Amniotic stem cell (primary cell): ENCODE measurements around the gene IGF1R.

ENCODE experiments used
- DNase-seq: peaks from one replicate; lab custom pipeline; 2025; lab: John Stamatoyannopoulos, UW

Gene IGF1R

GRCh38 chr15:98775498-98776230, 127.3 kb downstream of the IGF1R start:
- DNase-seq: no peak

DNA sequence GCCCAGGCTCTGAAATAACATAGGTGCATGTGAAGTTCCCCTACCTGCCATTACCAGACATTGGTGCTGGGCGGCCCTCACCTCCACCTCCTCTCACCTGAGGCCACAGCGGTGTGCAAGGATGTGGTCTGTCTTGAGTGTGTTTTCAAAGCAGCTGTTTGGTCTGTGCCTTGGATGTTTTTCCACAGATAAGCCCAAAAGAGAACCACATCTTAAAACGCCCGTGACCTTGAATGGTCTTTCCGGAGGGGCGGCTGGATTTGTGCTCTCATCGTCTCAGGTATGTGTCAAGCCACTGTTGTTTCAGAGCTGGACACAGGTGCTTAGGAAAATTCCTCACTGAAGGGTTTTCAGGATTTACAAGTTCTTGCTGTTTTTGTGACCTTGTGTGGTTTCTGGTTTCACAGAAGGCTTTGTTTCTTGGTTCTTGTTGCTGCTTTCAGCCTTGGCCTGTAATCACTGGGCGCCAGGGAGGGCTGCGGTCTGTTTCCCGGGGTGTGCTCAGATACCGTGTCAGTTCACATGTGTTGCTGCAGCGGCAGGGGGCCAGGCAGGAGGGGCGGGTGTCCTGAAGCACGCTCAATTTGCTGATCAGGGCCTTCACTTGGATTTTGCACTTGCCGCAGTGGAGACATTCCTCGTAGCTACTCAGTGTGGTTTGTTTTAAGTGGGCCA, 128.4 kb downstream of the IGF1R start:
- no peak for DNase-seq

GRCh38 chr15:98777426-98777825, 129.1 kb downstream of the IGF1R start:
- DNase-seq: no peak

DNA sequence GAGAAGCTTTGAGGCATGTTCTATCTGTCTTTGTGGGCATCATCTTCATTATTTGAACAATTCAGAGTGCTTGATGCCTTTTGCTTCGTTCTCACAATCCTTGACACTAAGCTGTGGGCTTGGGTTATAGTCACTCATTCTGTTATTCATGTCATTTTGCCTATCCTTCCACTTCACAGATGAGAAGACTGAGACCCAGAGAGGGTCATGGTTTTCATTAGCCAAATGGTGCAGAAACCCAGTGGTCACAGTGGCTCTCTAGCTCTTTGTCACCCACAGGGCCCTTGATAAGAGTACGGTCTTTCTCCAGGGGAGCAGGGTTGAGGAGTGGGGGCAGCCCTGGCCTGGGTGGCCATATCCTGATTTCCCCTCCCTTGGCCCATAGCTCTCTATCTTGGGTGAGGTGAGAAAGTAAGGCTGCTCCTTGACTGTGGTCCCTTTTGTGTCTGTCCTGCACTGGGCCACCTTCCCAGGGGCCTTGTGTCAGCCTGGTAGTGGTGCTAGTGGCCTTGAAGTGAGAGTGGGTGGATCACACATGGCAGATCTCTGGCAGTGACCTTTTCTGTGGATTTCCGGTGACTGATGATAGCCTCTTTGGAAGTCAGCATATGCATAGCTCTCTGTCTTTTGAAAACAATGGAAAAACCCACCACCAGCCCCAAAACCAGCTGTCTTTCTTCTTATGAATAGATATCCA, 130.1 kb downstream of the IGF1R start:
- DNase-seq: no peak

- DNase-seq: no peak
Measured at GRCh38 chr15:98778960-98779359, 130.6 kb downstream of the IGF1R start.

DNA sequence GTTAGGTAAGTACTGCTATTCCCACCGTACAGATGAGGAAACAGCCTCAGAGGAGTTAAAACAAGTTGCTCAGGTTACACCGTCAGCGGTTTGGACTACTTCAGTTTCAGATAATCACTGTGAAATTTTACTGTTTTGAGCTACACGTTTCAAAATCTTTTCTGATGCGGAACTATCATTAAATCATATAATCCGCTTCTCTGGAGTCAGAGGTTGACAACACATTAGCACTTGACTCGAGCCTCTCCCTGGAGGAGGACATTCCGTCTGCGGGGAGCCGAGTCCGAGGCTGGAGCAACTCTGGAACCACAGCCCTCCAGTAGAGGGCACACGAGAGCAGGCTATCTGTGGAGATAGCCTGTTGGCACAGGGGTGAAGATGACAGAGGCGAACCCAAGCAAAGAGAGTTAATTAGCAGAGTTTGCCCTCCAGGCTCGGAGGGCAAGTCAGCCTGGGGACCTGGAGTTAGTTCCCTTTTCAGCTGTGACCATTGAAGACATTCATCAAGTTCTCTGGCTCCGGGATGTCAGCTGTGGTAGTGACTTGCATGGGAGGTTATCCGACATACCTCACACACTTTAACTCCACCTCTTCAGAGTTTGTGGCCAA, 131.2 kb downstream of the IGF1R start:
- DNase-seq: peak; percentile 29

DNA sequence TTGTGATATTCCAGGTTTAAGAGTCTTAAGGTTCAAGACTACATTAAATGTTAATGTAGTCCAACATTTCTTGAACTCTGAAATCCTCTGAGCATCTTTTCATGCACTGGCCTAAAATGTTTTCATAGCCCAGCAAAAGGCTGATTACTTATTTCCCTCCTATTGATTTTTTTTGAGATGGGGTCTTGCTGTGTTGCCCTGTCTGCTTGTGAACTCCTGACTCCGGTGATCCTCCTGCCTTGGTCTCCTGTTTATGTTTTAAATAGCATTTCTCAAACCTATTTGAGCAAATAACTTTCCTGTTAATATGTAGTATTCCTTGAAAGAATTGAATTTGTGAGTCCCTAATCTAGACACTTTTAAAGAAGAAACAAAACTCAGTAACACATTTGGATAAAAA, 133.5 kb downstream of the IGF1R start:
- no peak for DNase-seq

- no peak for DNase-seq
Measured at GRCh38 chr15:98782801-98783200, 134.5 kb downstream of the IGF1R start.

- no peak for DNase-seq
Measured at GRCh38 chr15:98785431-98785806, 137.1 kb downstream of the IGF1R start.

DNA sequence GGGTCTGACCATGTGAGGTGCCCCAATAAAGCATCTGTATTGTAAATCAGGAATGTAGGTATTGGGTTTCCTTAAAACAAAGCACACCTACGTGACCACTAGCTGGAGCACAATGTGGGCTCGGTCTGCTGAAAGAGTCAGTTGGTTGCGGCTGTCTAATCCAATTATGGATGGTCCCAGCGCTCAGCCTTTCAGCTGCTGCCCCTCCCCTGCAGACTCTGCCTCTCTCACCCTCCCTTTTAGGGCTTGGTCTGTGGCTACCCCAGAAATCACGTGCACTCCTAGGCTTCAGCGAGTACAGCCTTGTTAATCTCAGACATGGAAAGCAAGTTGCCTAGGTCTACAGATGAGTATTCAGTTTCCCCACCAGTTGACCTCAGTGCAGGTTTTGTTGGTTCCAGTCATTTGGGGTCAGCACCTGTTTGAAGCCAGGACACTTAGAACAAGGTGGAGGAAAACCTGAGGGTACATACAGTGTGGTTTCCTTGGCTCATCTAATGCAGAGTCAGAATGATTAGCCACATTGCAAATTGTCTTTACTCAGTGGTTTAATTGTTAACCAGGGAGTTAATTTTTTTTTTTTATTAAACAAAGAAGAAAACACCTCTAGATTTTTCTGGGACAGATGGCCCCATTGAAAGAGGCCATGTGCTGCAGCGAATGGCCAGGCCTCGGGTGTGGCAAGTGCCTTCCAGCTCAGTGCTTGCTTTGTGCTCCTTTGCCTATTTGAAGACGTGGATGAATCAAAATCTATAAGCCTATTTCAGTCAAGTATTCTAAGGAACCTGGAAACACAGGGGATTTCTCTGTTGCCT, 137.7 kb downstream of the IGF1R start:
- DNase-seq: no peak

GRCh38 chr15:98786717-98787116, 138.4 kb downstream of the IGF1R start:
- DNase-seq: no peak

GRCh38 chr15:98787194-98787593, 138.9 kb downstream of the IGF1R start:
- DNase-seq: no peak

GRCh38 chr15:98787936-98788757, 139.8 kb downstream of the IGF1R start:
- no peak for DNase-seq

DNA sequence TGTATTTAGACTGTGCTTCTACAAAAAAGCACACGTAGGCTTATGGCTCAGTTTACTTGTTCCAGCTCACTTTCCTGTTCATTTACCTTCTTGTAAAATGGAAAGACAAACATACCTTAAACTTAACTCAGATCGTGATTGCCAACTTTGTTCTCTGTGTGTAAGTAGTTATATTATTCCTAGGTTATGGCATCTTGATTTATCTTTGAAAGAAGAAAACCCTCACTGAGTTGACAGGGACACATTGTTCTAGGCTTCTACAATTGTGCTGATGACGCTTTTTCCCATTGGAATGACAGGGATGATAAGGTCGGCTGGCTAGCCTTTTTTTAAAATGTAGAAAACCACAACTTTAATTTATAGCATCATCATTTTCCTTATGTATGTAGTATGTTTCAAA, 140.7 kb downstream of the IGF1R start:
- DNase-seq: no peak

DNA sequence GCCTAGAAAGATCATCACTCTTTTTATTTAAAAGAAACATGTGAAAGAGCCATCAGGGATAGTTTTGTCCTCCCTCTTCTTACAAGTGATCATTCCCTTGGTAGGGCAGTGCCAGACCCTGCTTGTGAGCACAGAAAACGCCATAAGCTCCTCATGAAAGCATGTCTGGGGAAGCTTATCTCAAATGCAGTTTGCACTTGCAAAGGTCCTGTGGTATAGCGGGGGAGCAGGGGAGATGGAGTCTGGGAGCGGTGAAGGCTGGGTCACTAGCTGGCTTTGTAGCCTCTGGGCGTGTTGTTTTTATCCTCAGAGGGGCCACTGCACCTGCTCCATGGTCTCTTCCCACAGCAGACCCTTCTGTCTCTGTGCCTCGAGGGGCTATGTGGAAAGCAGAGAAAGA, 141.9 kb downstream of the IGF1R start:
- DNase-seq: no peak

- DNase-seq: no peak
Measured at GRCh38 chr15:98791046-98791701, 142.8 kb downstream of the IGF1R start.

DNA sequence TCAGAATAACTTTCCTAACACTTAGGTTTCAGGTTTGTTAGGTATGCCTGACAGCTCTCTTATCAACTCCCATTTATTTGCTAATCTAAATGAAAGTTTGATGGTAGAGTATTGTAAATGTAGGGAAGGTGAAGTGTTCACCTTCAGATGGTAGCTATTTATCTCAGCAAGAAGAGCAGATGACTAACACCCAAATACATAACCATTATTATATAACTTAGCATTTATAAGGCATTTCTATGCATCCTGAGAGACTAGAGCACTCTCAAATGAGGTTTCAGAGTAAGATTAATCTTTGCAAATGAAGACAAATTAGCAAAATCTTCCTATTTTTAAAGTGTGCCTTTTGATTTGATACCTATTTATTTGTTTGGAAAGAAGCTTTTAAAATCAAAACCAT, 143.8 kb downstream of the IGF1R start:
- no peak for DNase-seq

DNA sequence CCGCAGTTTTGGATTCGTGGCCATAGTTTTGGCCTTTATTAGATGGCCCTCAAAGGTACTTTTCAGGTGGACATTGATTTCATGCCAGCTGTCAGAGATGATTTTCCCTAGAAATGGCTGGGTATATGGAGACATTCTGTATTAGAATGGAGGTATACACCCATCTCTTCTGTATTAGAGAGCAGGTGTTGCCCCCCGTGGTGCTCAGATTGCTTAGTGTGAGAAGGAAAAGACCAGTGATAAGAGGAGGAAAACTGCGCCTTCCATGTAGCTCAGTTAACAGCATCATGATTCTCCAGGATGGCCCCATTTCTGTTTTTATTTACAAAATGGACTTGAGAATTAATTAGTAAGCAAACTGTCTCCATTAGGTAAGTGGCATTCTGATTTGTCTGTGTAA, 145.9 kb downstream of the IGF1R start:
- no peak for DNase-seq

DNA sequence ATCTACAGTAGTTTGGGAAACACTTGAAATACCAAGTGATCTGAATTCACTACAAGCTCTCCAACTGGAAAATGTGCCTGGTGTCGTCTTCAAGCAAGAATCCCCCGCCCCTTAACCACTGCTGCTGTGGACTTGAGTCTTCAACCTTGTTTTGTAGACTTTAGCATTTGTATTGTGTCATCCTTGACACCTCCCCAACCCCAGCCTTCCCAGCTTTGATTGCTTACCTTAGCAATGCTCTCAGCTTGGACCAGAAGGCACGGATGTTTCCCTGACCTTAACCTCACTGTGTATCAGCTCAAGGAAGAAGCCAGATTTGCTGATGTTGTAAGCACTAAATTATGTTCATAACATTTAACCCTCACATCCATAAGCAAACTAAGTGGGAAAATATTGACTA, 146.4 kb downstream of the IGF1R start:
- DNase-seq: no peak

DNA sequence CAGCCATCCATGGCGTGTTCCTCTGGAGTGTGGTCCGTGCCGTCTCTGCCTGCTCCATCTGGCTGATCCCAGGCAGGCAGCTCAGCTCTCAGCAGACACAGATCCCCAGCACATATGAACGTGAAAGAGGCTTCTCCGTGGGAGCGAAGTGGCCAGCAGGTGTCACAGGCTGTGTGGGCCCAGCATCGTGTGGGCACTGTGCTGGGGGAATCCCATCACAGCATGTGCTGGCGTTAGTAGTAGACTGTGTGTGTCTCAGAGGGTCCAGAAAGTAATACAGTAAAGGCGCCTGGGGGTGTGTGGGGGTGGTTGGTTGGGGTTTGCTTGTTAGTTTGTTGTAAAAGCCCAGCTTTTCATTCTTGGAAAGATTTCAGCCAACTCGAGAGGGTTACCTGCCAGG, 147.6 kb downstream of the IGF1R start:
- DNase-seq: no peak
